GM12878 (cell line): ENCODE results near the gene FILIP1L. TPM values are rescaled to one million over a fixed set of nuclear protein-coding genes. Genes with fewer than 3 reads are reported as not detected.

Experiments used
- ATAC-seq: fragments of 200-7000 bp; cut with Tn5 transposase; 3 replicates; pipeline ENCODE4 v1.9.1; 2020; ENCODE audit warnings: mild to moderate bottlenecking, moderate library complexity
- BruUV-seq: library from RNA; stranded (reverse); fragments of 400-500 nt; replicated peaks from 2 replicates; lab custom pipeline; 2021; lab: Mats Ljungman, UMichigan
- CTCF ChIA-PET: fragments of 300-600 bp; sonication (Branson Sonifier 250); formaldehyde crosslinking; extraction: SDS; loops from one replicate; lab custom pipeline; 2021; ENCODE audit warnings: inconsistent platforms; lab: Yijun Ruan, JAX
- POLR2A ChIA-PET: fragments of 350-600 bp; formaldehyde crosslinking; extraction: SDS; loops from one replicate; lab custom pipeline; 2021; ENCODE audit warnings: inconsistent platforms; lab: Charles Lee
- RAD21 ChIA-PET: fragments of 300-600 bp; sonication (Branson Sonifier 250); formaldehyde crosslinking; loops from one replicate; lab custom pipeline; 2023; ENCODE audit warnings: antibody characterized with exemption; ENCODE audit not compliant: unreplicated experiment; lab: Charles Lee
- SMC1A ChIA-PET: fragments of 300-600 bp; sonication (Branson Sonifier 250); formaldehyde crosslinking; loops from one replicate; lab custom pipeline; 2023; ENCODE audit not compliant: unreplicated experiment, uncharacterized antibody; lab: Charles Lee
- DNase-seq: peaks from one replicate; pipeline ENCODE4 v3.0.0-alpha.2; 2011; ENCODE audit warnings: low read depth, low spot score
- FAIRE-seq: peaks from 3 replicates; lab custom pipeline; 2011; peaks lifted over from hg19 to GRCh38; lab: Jason Lieb, UNC
- H2AFZ ChIP-seq: 2 replicates; pipeline ENCODE4 v1.6.0; 2011; ENCODE audit warnings: low read depth, low read length, control low read depth; ENCODE audit not compliant: control insufficient read depth
- H3K27ac ChIP-seq: 2 replicates; pipeline ENCODE4 v1.5.1; 2011; ENCODE audit warnings: control low read depth; ENCODE audit not compliant: control insufficient read depth, insufficient read depth
- H3K27me3 ChIP-seq, 2 experiments: replicated peaks in 1 of 2; 2 replicates each; pipeline versions ENCODE4 v1.6.0 to v1.6.1; 2011; ENCODE audit warnings: low read length in 1 of 2; ENCODE audit not compliant: control insufficient read depth in 2 of 2, insufficient read depth in 2 of 2
- H3K36me3 ChIP-seq, 2 experiments: 2 replicates each; pipeline ENCODE4 v1.5.1; 2011; ENCODE audit warnings: low read length in 1 of 2; ENCODE audit not compliant: control insufficient read depth in 2 of 2, insufficient read depth in 2 of 2
- H3K4me1 ChIP-seq: 2 replicates; pipeline ENCODE4 v1.6.1; 2011; ENCODE audit warnings: mild to moderate bottlenecking, low read length, moderate library complexity, mixed read lengths; ENCODE audit not compliant: control insufficient read depth, insufficient read depth
- H3K4me2 ChIP-seq: 2 replicates; pipeline ENCODE4 v1.6.0; 2011; ENCODE audit warnings: control low read depth; ENCODE audit not compliant: control insufficient read depth, insufficient read depth
- H3K4me3 ChIP-seq: fragments of 200-600 bp; sonication (generic); 2 replicates; pipeline ENCODE4 v1.5.1; 2016
- H3K79me2 ChIP-seq: 2 replicates; pipeline ENCODE4 v1.6.0; 2011; ENCODE audit warnings: low read length; ENCODE audit not compliant: control insufficient read depth, insufficient read depth
- H3K9ac ChIP-seq: 2 replicates; pipeline ENCODE4 v1.8.0; 2011; ENCODE audit warnings: low read length, control low read depth, mixed read lengths; ENCODE audit not compliant: control insufficient read depth, insufficient read depth
- H3K9me3 ChIP-seq: replicated peaks from 3 replicates; pipeline ENCODE4 v1.5.1; 2011; ENCODE audit warnings: mild to moderate bottlenecking, low read length; ENCODE audit not compliant: control insufficient read depth, insufficient read depth
- H4K20me1 ChIP-seq: 2 replicates; pipeline ENCODE4 v1.6.0; 2011; ENCODE audit not compliant: control insufficient read depth, insufficient read depth
- CREM ChIP-seq: IDR thresholded peaks from 2 replicates; pipeline ENCODE4 v1.6.1; 2014; ENCODE audit warnings: antibody characterized with exemption, low read depth
- DPF2 ChIP-seq: fragments of 450-650 bp; IDR thresholded peaks from 2 replicates; pipeline ENCODE4 v1.6.1; 2017; ENCODE audit warnings: mild to moderate bottlenecking
- KAT2A ChIP-seq: conservative IDR thresholded peaks from 2 replicates; pipeline ENCODE4 v1.6.1; 2011; ENCODE audit warnings: low read depth, low read length; ENCODE audit not compliant: control insufficient read depth
- POU2F2 ChIP-seq: IDR thresholded peaks from 3 replicates; pipeline ENCODE4 v1.6.1; 2011; ENCODE audit warnings: low read depth, mild to moderate bottlenecking, low read length, borderline replicate concordance
- RCOR1 ChIP-seq: conservative IDR thresholded peaks from 2 replicates; pipeline ENCODE4 v1.6.1; 2012; ENCODE audit warnings: low read depth, low read length, improper control_type of control experiment
- SIN3A ChIP-seq: IDR thresholded peaks from 2 replicates; pipeline ENCODE4 v1.6.1; 2012; ENCODE audit warnings: low read depth, low read length, improper control_type of control experiment
- SMAD1 ChIP-seq: fragments of 450-650 bp; IDR thresholded peaks from 2 replicates; pipeline ENCODE4 v1.6.1; 2018; ENCODE audit warnings: mild to moderate bottlenecking, low read depth; ENCODE audit not compliant: partially characterized antibody
- TAF1 ChIP-seq: IDR thresholded peaks from 2 replicates; pipeline ENCODE4 v1.6.1; 2011; ENCODE audit warnings: mild to moderate bottlenecking, low read depth, low read length, borderline replicate concordance
- ZNF384 ChIP-seq: IDR thresholded peaks from 2 replicates; pipeline ENCODE4 v1.6.1; 2012; ENCODE audit warnings: low read depth, mild to moderate bottlenecking, low read length, improper control_type of control experiment, borderline replicate concordance
- WGBS: methylation state at CpG from one replicate; pipeline ENCODE4 v1.1.6; 2016; ENCODE audit warnings: low lambda C conversion rate; ENCODE audit not compliant: insufficient replicate concordance, insufficient coverage; ENCODE audit errors: missing lambda C conversion rate; 5-methylcytosine and 5-hydroxymethylcytosine counted together
- in situ Hi-C: fragments of 300-500 bp; cut with MboI; formaldehyde crosslinking; loops from 9 replicates; pipeline ENCODE4 v1.14.3; 2018; ENCODE audit warnings: mixed read lengths
- intact Hi-C: fragments of 100-400 bp; cut with micrococcal nuclease; formaldehyde crosslinking; loops from one replicate; pipeline ENCODE4 v1.14.2; 2022; ENCODE audit not compliant: unreplicated experiment
- polyA plus RNA-seq, 11 experiments: library from polyadenylated mRNA; depleted of rRNA in 4 of 11; unstranded in 6 of 11; stranded (reverse) in 5 of 11; fragments of >200 nt; fragmentation: Nextera tagmentation in 4 of 11; fragmentation: Illumina TruSeq in 1 of 11; extraction: Ambion mirVana in 4 of 11; extraction: Trizol in 1 of 11; gene quantifications; 1 replicate in 1 of 11; 2 replicates in 10 of 11; pipeline versions ENCODE4 v1.2.1 to v1.2.3, GENCODE V29; 2011 to 2016; ENCODE audit warnings: inconsistent platforms in 2 of 11, missing spikeins in 2 of 11, low read depth in 1 of 11
- total RNA-seq, 4 experiments: library from RNA; depleted of rRNA in 3 of 4; stranded (reverse); fragments of >200 nt in 3 of 4; fragmentation: Illumina TruSeq in 1 of 4; extraction: Trizol in 1 of 4; gene quantifications; 2 replicates each; pipeline versions ENCODE4 v1.2.1 to v1.2.3, GENCODE V29; 2013 to 2021
- TF ChIP-seq, protein P1 (sequence below): fragments of 450-650 bp; IDR thresholded peaks from 2 replicates; pipeline ENCODE4 v1.6.1; 2014; ENCODE audit warnings: mild to moderate bottlenecking
- TF ChIP-seq, protein P2 (sequence below): fragments of 450-650 bp; IDR thresholded peaks from 2 replicates; pipeline ENCODE4 v1.6.1; 2017; ENCODE audit warnings: borderline replicate concordance

The FILIP1L gene
- total and polyA plus RNA-seq, 10 of the 15 experiments (the other 5 are each of a cell fraction or from before 2014, with no cell fraction given), result 0.24 to 6.1 (median 3.5) TPM

DNA sequence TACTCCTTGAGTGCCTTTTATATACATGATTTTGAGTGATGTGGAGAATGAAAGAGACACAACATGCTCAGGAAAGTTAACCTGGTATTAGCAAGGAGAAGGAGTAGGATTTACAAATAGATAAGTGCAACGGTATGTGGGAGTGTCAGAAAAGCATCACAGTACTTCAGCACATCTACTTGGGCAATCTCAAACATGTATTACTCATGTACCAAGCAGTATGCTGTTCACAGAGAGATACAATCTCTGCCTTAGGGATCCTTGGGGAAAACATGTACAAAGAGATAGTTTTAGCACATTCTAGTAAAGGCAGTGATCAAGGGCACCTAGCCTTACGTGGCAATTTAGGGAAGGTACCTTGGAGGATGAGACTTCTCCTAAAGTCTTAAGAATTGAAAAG is 146.5 kb downstream of the FILIP1L start:
- intact Hi-C loops, result no loop called here

More for the DNA sequence above, 146.5 kb downstream of the FILIP1L start:
- FAIRE-seq (no peak), ATAC-seq (no peak), DNase-seq (no peak)
- no peak overlapping the region for H2AFZ ChIP-seq
- no peak overlapping the region for H3K4me2 ChIP-seq
- no peak overlapping the region for H3K9ac ChIP-seq
- H3K4me3 ChIP-seq, result no peak overlapping the region
- ChIA-PET CTCF (no interaction called here), SMC1A (no interaction called here), POLR2A (no interaction called here), RAD21 (no interaction called here)
- H4K20me1 ChIP-seq, result no peaks in the 10 kb centered on the region
- no peaks in the 10 kb centered on the region for H3K27me3 ChIP-seq
- H3K79me2 ChIP-seq, result no peaks in the 10 kb centered on the region
- no TSS peak for BruUV-seq
- peaks cover 17% of the 10 kb centered on the region for H3K4me1 ChIP-seq
- H3K36me3 ChIP-seq, result no peaks in the 10 kb centered on the region
- no peak overlapping the region for H3K27ac ChIP-seq
- TF ChIP-seq, protein P1, sequence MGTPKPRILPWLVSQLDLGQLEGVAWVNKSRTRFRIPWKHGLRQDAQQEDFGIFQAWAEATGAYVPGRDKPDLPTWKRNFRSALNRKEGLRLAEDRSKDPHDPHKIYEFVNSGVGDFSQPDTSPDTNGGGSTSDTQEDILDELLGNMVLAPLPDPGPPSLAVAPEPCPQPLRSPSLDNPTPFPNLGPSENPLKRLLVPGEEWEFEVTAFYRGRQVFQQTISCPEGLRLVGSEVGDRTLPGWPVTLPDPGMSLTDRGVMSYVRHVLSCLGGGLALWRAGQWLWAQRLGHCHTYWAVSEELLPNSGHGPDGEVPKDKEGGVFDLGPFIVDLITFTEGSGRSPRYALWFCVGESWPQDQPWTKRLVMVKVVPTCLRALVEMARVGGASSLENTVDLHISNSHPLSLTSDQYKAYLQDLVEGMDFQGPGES, result no peak
- TF ChIP-seq, protein P2, sequence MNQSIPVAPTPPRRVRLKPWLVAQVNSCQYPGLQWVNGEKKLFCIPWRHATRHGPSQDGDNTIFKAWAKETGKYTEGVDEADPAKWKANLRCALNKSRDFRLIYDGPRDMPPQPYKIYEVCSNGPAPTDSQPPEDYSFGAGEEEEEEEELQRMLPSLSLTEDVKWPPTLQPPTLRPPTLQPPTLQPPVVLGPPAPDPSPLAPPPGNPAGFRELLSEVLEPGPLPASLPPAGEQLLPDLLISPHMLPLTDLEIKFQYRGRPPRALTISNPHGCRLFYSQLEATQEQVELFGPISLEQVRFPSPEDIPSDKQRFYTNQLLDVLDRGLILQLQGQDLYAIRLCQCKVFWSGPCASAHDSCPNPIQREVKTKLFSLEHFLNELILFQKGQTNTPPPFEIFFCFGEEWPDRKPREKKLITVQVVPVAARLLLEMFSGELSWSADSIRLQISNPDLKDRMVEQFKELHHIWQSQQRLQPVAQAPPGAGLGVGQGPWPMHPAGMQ, result no peak
- TF ChIP-seq TAF1, result no peak
- TF ChIP-seq SMAD1, result no peak
- no peak for TF ChIP-seq RCOR1
- no peak for TF ChIP-seq ZNF384
- no peak for TF ChIP-seq SIN3A
- TF ChIP-seq POU2F2, result no peak
- no peak for TF ChIP-seq KAT2A
- TF ChIP-seq DPF2, result no peak
- no peak for TF ChIP-seq CREM
- WGBS, result 92% methylated on average over 2 of the region's 2 CpGs
- H3K9me3 ChIP-seq, result no peaks in the 10 kb centered on the region
- in situ Hi-C loops, result no loop called here
